OCI-LY1 (cell line): ENCODE data around the gene ANKRD11.

Source experiments
- EZH2 ChIP-seq: fragments of 200-600 bp; sonication (generic), shearing (Covaris generic); IDR thresholded peaks from 2 replicates; pipeline ENCODE4 v1.8.0; 2017; ENCODE audit warnings: borderline replicate concordance, mixed run types, mild to moderate bottlenecking, antibody characterized with exemption, low read length, moderate library complexity, mixed read lengths
- TF ChIP-seq, protein P1 (sequence below): fragments of 200-600 bp; sonication (generic), shearing (Covaris generic); IDR thresholded peaks from 2 replicates; pipeline ENCODE4 v1.5.1; 2017; ENCODE audit warnings: mild to moderate bottlenecking, antibody characterized with exemption, low read length, moderate library complexity, mixed read lengths

DNA sequence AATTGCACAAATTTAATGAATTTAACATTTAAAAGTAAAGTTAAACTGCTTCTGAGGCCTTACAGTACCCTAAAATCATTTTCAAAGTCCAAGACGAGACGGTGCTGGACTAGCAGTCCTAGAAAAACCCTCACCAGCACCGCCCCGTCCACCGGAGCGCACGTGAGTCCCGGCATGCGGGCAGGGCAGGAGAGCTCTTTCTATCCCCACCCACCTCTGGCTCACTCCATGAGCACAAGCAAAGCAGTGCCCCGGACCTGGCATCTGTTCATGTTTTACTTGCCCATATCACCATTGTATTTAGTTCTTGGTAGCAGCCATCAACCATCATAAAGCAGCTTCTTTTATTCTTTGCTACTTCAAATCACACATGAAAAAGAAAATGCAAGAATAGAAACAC, 41.7 kb downstream of the ANKRD11 start:
- TF ChIP-seq, protein P1, sequence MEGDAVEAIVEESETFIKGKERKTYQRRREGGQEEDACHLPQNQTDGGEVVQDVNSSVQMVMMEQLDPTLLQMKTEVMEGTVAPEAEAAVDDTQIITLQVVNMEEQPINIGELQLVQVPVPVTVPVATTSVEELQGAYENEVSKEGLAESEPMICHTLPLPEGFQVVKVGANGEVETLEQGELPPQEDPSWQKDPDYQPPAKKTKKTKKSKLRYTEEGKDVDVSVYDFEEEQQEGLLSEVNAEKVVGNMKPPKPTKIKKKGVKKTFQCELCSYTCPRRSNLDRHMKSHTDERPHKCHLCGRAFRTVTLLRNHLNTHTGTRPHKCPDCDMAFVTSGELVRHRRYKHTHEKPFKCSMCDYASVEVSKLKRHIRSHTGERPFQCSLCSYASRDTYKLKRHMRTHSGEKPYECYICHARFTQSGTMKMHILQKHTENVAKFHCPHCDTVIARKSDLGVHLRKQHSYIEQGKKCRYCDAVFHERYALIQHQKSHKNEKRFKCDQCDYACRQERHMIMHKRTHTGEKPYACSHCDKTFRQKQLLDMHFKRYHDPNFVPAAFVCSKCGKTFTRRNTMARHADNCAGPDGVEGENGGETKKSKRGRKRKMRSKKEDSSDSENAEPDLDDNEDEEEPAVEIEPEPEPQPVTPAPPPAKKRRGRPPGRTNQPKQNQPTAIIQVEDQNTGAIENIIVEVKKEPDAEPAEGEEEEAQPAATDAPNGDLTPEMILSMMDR = no peak
- no peak for TF ChIP-seq EZH2
